ENCODE measurements around the gene SMOC2. TPM values are rescaled to one million over a fixed set of nuclear protein-coding genes. Genes with fewer than 3 reads are reported as not detected.

SMOC2 gene
- total RNA-seq, 1 experiment from 2014 or later = 0.42 TPM

DNA sequence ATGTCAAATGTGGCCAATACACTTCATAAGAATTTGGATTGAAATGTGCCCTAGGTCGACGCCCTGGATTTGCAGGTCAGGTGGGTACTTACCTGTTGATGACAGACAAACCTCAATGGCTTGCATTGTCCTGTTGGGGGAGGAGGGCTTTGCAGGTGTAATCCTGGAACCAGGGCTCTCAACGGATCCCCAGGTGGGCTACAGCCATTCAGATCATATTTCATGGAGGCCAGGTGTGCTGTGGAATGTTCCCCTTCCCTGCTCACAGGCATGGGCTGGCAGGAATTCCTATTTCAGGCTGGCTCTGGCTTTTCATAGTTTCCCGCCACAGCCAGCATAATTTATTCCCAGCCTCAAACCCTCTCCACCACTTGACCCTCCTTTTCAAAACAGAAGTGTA is 254.7 kb downstream of the SMOC2 start (continued):
- TF ChIP-seq, protein P1, sequence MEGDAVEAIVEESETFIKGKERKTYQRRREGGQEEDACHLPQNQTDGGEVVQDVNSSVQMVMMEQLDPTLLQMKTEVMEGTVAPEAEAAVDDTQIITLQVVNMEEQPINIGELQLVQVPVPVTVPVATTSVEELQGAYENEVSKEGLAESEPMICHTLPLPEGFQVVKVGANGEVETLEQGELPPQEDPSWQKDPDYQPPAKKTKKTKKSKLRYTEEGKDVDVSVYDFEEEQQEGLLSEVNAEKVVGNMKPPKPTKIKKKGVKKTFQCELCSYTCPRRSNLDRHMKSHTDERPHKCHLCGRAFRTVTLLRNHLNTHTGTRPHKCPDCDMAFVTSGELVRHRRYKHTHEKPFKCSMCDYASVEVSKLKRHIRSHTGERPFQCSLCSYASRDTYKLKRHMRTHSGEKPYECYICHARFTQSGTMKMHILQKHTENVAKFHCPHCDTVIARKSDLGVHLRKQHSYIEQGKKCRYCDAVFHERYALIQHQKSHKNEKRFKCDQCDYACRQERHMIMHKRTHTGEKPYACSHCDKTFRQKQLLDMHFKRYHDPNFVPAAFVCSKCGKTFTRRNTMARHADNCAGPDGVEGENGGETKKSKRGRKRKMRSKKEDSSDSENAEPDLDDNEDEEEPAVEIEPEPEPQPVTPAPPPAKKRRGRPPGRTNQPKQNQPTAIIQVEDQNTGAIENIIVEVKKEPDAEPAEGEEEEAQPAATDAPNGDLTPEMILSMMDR (IDR thresholded peaks at IDR 0.05 in 2 of 3, conservative IDR thresholded peaks at IDR 0.05 in 1 of 3; ENCODE audit: borderline replicate concordance in 1 of 3, insufficient read depth in 1 of 3, low read depth in 2 of 3, low read length in 2 of 3) = no peak
- TF ChIP-seq ZFX (IDR thresholded peaks at IDR 0.05) (no peak), SIN3A (IDR thresholded peaks at IDR 0.05; ENCODE audit: low read depth) (no peak), SP1 (IDR thresholded peaks at IDR 0.05; ENCODE audit: low read depth) (no peak), ATF3 (IDR thresholded peaks at IDR 0.05) (no peak), CEBPB (IDR thresholded peaks at IDR 0.05; ENCODE audit: low read depth) (no peak), SRF (IDR thresholded peaks at IDR 0.05; ENCODE audit: low read depth) (no peak)

- ChIA-PET CTCF (interaction anchor here (1.0 kb wide), 1 partner anchor 15 kb away, joined by 3 read pairs; no protein-coding TSS in a partner anchor), POLR2A (no interaction called here), RAD21 (ENCODE audit: low non-redundant PET in 1 of 2, low total read pairs in 2 of 2, uncharacterized antibody in 2 of 2, unreplicated experiment in 2 of 2) (no interaction called here)
- Histone ChIP-seq H3K79me2 (ENCODE audit: insufficient read depth, low read length) (no peaks in the 10 kb centered on the region), H3K4me2 (ENCODE audit: low read length) (no peak overlapping the region), H3K9me2 (ENCODE audit: insufficient read depth) (no peaks in the 10 kb centered on the region), H2AFZ (ENCODE audit: low read depth, low read length, poor library complexity, severe bottlenecking) (no peak overlapping the region), H3K27ac (ENCODE audit: low read depth, low read length) (no peak overlapping the region), H3K36me3 (ENCODE audit: control insufficient read depth in 1 of 2, insufficient read depth in 2 of 2, low read length in 2 of 2) (no peaks in the 10 kb centered on the region), H3K9me3 (ENCODE audit: control insufficient read depth in 1 of 2, insufficient read depth in 1 of 2, low read depth in 1 of 2, low read length in 2 of 2) (no peaks in the 10 kb centered on the region), H3K9ac (ENCODE audit: low read length) (no peak overlapping the region), H4K20me1 (ENCODE audit: insufficient read depth) (no peaks in the 10 kb centered on the region), H3K4me3 (replicated peaks in 1 of 2; ENCODE audit: low read depth in 1 of 2, low read length in 2 of 2) (no peak overlapping the region), H3K27me3 (ENCODE audit: insufficient read depth, low read length) (no peaks in the 10 kb centered on the region), H3K4me1 (ENCODE audit: control insufficient read depth in 1 of 2, insufficient read depth in 2 of 2, low read length in 2 of 2) (peaks cover 0 to 4% of the 10 kb centered on the region in 2 experiments; a peak in 1 of 4 replicates)
- intact Hi-C loops (cut with micrococcal nuclease) = no loop called here
- ATAC-seq (no peak), DNase-seq (ENCODE audit: low read depth, low spot score) (no peak)
- TF ChIP-seq, protein P2, sequence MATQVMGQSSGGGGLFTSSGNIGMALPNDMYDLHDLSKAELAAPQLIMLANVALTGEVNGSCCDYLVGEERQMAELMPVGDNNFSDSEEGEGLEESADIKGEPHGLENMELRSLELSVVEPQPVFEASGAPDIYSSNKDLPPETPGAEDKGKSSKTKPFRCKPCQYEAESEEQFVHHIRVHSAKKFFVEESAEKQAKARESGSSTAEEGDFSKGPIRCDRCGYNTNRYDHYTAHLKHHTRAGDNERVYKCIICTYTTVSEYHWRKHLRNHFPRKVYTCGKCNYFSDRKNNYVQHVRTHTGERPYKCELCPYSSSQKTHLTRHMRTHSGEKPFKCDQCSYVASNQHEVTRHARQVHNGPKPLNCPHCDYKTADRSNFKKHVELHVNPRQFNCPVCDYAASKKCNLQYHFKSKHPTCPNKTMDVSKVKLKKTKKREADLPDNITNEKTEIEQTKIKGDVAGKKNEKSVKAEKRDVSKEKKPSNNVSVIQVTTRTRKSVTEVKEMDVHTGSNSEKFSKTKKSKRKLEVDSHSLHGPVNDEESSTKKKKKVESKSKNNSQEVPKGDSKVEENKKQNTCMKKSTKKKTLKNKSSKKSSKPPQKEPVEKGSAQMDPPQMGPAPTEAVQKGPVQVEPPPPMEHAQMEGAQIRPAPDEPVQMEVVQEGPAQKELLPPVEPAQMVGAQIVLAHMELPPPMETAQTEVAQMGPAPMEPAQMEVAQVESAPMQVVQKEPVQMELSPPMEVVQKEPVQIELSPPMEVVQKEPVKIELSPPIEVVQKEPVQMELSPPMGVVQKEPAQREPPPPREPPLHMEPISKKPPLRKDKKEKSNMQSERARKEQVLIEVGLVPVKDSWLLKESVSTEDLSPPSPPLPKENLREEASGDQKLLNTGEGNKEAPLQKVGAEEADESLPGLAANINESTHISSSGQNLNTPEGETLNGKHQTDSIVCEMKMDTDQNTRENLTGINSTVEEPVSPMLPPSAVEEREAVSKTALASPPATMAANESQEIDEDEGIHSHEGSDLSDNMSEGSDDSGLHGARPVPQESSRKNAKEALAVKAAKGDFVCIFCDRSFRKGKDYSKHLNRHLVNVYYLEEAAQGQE (IDR thresholded peaks at IDR 0.05; ENCODE audit: low read depth) = no peak
- TF ChIP-seq TCF7L2 (IDR thresholded peaks at IDR 0.05; ENCODE audit: borderline replicate concordance, extremely low read depth, insufficient read depth, insufficient read length) (no peak), ZFX (IDR thresholded peaks at IDR 0.05) (no peak), CBX3 (IDR thresholded peaks at IDR 0.05; ENCODE audit: low read depth) (no peak)
- TF ChIP-seq, protein P3, sequence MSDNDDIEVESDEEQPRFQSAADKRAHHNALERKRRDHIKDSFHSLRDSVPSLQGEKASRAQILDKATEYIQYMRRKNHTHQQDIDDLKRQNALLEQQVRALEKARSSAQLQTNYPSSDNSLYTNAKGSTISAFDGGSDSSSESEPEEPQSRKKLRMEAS (IDR thresholded peaks at IDR 0.05) = no peak
- no TSS peak for BruUV-seq (replicated peaks)
Measured at GRCh38 chr6:168698923-168699322, 257.9 kb downstream of the SMOC2 start.
